HG03135 (cell line): ENCODE results near the gene IL17RC.
"Not testable (repeated sequence)": the region's sequence is repeated elsewhere in the genome, so short reads cannot be mapped to it uniquely, and the experiment has no call there.

ENCODE experiments used
- ATAC-seq: cut with Tn5 transposase; IDR thresholded peaks from one replicate; pipeline ENCODE4 v1.9.1; 2021; ENCODE audit warnings: mild to moderate bottlenecking, moderate library complexity; ENCODE audit not compliant: unreplicated experiment

IL17RC gene

GRCh38 chr3:9891072-9891622, 25.8 kb upstream of the IL17RC start:
- ATAC-seq: no peak

GRCh38 chr3:9893739-9894138, 23.2 kb upstream of the IL17RC start:
- no peak for ATAC-seq

GRCh38 chr3:9895715-9896114, 21.2 kb upstream of the IL17RC start:
- ATAC-seq: not testable (repeated sequence)

GRCh38 chr3:9896755-9897407, 20.0 kb upstream of the IL17RC start:
- not testable (repeated sequence) for ATAC-seq

- ATAC-seq: no peak
Measured at GRCh38 chr3:9897408-9898372, 19.2 kb upstream of the IL17RC start.

GRCh38 chr3:9898467-9899241, 18.2 kb upstream of the IL17RC start:
- no peak for ATAC-seq

- ATAC-seq: no peak
Measured at GRCh38 chr3:9899289-9899791, 17.6 kb upstream of the IL17RC start.

- not testable (repeated sequence) for ATAC-seq
Measured at GRCh38 chr3:9900965-9901415, 15.9 kb upstream of the IL17RC start.

GRCh38 chr3:9901967-9902366, 14.9 kb upstream of the IL17RC start:
- ATAC-seq: no peak

- no peak for ATAC-seq
Measured at GRCh38 chr3:9902372-9903237, 14.3 kb upstream of the IL17RC start, which contains the start of gene IL17RE. Gene IL17RE (plus strand): TSS chr3:9902848. CDS start chr3:9902933, 85 bp downstream.

- no peak for ATAC-seq
Measured at GRCh38 chr3:9903238-9903624, 13.7 kb upstream of the IL17RC start.

- ATAC-seq: no peak
Measured at GRCh38 chr3:9903904-9904303, 13.0 kb upstream of the IL17RC start.

- no peak for ATAC-seq
Measured at GRCh38 chr3:9906480-9906879, 10.4 kb upstream of the IL17RC start.

GRCh38 chr3:9908286-9908685, 8.6 kb upstream of the IL17RC start:
- ATAC-seq: no peak

GRCh38 chr3:9909221-9910013, 7.5 kb upstream of the IL17RC start:
- ATAC-seq: no peak

GRCh38 chr3:9911863-9912262, 5.0 kb upstream of the IL17RC start:
- no peak for ATAC-seq

- no peak for ATAC-seq
Measured at GRCh38 chr3:9912294-9912935, 4.5 kb upstream of the IL17RC start.

GRCh38 chr3:9913601-9914000, 3.3 kb upstream of the IL17RC start:
- no peak for ATAC-seq
